ENCODE data around the gene FEZF2. TPM values are rescaled to one million over a fixed set of nuclear protein-coding genes. Genes with fewer than 3 reads are reported as not detected.

The FEZF2 gene
- not detected in 2 replicates for total RNA-seq

DNA sequence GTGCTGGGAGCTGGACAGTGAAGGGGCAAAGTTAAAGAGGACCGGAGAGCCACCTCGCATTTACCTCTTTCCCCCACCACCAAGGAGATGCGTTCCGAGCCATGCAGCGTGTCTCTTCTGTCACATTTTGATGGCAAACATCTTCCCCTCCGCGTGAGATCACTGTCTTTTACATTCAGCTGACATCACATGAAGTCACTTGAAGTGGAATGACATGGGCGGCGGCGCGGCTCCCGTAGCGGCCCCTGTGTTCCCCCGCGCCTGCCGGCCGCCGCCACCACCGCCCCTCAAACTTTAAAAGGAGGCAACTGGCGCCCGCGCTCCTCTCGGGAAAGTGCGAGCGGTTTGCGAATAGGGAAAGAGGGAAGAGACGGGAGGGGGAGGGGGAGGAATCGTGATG lies at the start of gene FEZF2:
Gene FEZF2, minus strand, starts transcription at position 336 of the 400 bp plus-strand sequence. CDS start 682 bp downstream, outside the sequence.

Data from bronchus fibroblast of lung (primary cell).